Activated CD4-positive, alpha-beta memory T cell treated with anti-CD3 and anti-CD28 coated beads, Interleukin-2, amount 10 ng/mL, durations not matched to agents 7 days and 5 days (primary cell): Measurements from ENCODE around the gene DSCAM. TPM values are rescaled to one million over a fixed set of nuclear protein-coding genes. Genes with fewer than 3 reads are reported as not detected.

Experiments used
- CTCF ChIA-PET: fragments of 350-600 bp; sonication (Branson Sonifier 250); formaldehyde crosslinking; loops from one replicate; lab custom pipeline; 2021; ENCODE audit warnings: antibody characterized with exemption, inconsistent platforms; lab: Charles Lee
- POLR2A ChIA-PET: fragments of 350-600 bp; sonication (Branson Sonifier 250); formaldehyde crosslinking; loops from one replicate; lab custom pipeline; 2021; ENCODE audit warnings: antibody characterized with exemption; lab: Charles Lee
- DNase-seq: peaks from one replicate; pipeline ENCODE4 v3.0.0-alpha.2; 2020
- H3K27ac Mint-ChIP-seq: one replicate; pipeline ENCODE4 v1.8.0; 2021; ENCODE audit warnings: mild to moderate bottlenecking, mixed read lengths
- H3K27me3 Mint-ChIP-seq: one replicate; pipeline ENCODE4 v1.8.0; 2021; ENCODE audit warnings: mixed read lengths
- H3K36me3 Mint-ChIP-seq: one replicate; pipeline ENCODE4 v1.8.0; 2021; ENCODE audit warnings: low read depth, mixed read lengths
- H3K4me1 Mint-ChIP-seq: one replicate; pipeline ENCODE4 v1.8.0; 2021; ENCODE audit warnings: mixed read lengths
- H3K4me3 Mint-ChIP-seq: one replicate; pipeline ENCODE4 v1.8.0; 2021; ENCODE audit warnings: mild to moderate bottlenecking, mixed read lengths
- H3K9me3 Mint-ChIP-seq: one replicate; pipeline ENCODE4 v1.8.0; 2021; ENCODE audit warnings: mixed read lengths
- total RNA-seq, 2 experiments: library from RNA; stranded (reverse); gene quantifications; one replicate each; pipeline ENCODE4 v1.2.3, GENCODE V29; 2021

The DSCAM gene
- total RNA-seq, 2 experiments from 2014 or later, result not detected

DNA sequence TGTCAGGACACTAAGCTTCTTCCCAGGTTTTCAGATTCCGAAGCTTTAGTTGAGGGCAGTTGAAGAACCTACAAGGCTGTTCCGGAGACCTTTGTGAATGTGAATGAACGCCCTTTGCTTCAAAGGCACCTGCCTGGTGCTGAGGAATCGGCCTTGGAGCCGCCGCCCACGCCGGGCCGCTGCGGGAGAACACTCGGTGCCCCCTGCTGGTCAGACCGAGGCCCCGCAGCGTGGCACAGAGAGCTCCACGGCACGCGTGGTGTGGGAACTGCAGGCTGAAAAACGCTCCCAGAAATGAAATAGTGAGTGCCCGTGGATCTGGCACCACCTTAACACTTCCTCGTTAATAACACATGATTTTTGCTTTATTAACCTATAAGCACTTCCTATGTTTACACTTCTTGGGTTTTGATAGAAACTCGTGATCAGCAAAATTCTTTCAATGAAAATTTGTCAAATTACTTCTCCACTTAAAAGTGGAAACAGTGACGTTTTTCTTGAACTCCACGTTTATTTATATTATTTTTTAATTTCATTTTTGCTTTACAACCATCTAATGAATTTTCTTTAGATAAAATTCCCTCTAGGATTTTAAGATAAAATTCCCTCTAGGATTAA lies 460.6 kb downstream of the DSCAM start:
- peak; percentile 21 for DNase-seq
- Mint-ChIP-seq H3K27me3 (no peaks in the 10 kb centered on the region), H3K4me3 (no peak overlapping the region), H3K4me1 (no peaks in the 10 kb centered on the region), H3K9me3 (peaks cover 8% of the 10 kb centered on the region), H3K36me3 (no peaks in the 10 kb centered on the region), H3K27ac (no peak overlapping the region)
- ChIA-PET CTCF (no interaction called here), POLR2A (no interaction called here)

DNA sequence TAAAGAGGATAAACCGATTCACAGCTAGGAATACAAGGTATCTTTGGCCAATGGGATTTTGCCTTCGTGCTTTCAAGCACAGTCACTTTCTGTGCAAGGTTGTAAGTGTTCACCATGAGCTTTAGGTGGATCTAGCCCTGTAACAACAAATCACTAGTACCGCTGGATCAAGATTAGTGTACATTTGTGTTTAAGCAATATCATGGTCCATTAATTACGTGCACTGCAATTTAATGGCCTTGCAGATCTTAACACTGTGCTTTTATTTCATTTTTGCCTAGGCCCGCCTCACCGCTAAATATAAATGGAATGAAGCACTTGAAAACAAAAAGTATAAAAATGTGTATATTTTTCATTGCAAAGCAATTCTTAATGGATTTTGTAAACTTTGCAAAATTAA lies 461.1 kb downstream of the DSCAM start:
- ChIA-PET CTCF (no interaction called here), POLR2A (no interaction called here)
- no peak overlapping the region for H3K27ac Mint-ChIP-seq
- no peak for DNase-seq
- H3K4me1 Mint-ChIP-seq, result no peaks in the 10 kb centered on the region
- H3K36me3 Mint-ChIP-seq, result no peaks in the 10 kb centered on the region
- H3K27me3 Mint-ChIP-seq, result no peaks in the 10 kb centered on the region
- peaks cover 8% of the 10 kb centered on the region for H3K9me3 Mint-ChIP-seq
- H3K4me3 Mint-ChIP-seq, result no peak overlapping the region

DNA sequence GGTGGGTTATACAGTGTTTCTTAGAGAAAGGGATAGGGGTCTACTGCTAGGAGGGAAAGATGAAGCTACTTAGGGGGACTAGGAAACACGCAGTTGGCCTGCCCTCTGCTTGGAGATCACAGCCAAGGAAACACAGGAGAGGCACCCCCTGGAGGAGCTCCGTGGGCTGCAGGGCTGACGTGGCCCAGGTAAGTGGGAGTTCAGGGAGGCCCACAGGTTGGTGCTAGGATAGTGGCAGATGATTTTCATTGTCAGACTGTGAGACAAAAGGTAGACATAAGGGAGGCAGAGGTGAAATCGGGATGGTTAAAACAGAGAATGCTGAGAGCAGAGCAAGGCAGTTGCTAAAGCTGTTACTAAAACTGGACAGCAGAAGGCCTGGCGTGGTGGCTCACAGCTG lies 463.0 kb downstream of the DSCAM start:
- ChIA-PET POLR2A (no interaction called here), CTCF (no interaction called here)
- Mint-ChIP-seq H3K4me3 (no peak overlapping the region), H3K27ac (no peak overlapping the region), H3K36me3 (no peaks in the 10 kb centered on the region), H3K27me3 (no peaks in the 10 kb centered on the region), H3K4me1 (no peaks in the 10 kb centered on the region), H3K9me3 (peaks cover 13% of the 10 kb centered on the region)
- DNase-seq, result no peak

DNA sequence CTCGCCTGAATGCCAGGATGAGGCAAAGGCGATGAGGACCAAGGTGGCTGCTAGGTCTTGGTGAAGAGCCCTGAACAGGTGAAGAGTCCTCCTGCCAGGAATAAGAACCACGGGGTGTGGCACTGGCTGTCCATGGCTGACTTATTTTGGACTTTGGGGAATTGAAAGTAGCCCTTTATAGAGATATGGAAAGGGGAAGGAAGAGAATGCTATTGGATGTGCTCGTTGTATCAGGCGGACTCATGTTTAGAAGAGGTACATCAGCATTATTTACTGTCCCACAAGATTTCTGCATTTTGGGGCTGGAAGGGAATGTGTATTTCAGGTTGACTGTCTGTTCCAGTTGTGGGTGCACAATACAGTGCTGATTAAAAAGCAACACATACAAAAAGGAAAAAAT lies 465.8 kb downstream of the DSCAM start:
- Mint-ChIP-seq H3K36me3 (no peaks in the 10 kb centered on the region), H3K4me1 (no peaks in the 10 kb centered on the region), H3K4me3 (no peak overlapping the region), H3K27ac (no peak overlapping the region), H3K9me3 (peaks cover 26% of the 10 kb centered on the region), H3K27me3 (no peaks in the 10 kb centered on the region)
- ChIA-PET CTCF (no interaction called here), POLR2A (no interaction called here)
- no peak for DNase-seq

DNA sequence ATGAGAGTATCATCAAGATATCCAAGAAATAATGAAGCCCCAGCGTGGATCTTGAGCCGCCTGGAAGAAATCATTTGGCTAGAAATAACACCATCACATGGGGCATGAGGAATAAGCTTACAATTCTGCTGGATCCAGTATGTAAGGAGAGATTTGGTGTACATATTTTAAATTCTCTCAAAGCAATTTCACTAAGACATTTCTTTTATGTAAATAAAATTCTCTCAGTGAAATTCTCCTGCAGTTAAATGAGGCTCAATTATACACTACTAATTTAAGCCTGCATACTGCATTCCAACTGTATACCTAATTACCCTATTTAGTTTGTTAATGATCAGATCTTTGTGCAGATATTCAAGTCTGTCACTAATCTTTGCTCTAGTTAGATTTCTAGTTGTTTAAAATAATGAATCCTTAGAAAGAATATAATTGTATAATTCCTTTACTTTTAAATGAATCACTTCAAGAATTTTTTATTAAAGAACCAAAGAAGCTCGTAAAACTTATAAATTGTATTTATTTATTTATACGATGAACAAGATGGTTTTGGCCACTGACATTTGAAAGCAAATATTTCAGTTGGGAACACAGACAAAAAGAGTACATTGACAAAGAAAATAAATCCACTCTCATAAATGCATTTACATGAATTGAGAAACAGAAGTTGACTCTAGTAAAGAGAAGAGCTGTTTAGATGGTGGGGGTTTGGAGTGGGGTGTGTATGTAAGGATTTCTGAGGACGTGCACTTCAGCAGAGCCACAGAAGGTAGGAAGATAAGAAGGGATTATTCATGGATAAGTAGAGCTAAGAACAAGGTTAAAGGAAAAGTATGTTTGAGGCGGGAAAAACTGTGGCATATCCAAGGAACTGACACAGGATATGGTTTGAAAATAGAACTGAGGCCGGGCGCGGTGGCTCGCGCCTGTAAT lies 466.8 kb downstream of the DSCAM start:
- Mint-ChIP-seq H3K36me3 (no peaks in the 10 kb centered on the region), H3K4me1 (no peaks in the 10 kb centered on the region), H3K9me3 (peaks cover 26% of the 10 kb centered on the region), H3K27ac (no peak overlapping the region), H3K27me3 (no peaks in the 10 kb centered on the region), H3K4me3 (no peak overlapping the region)
- POLR2A ChIA-PET, result no interaction called here
- CTCF ChIA-PET, result no interaction called here
- no peak for DNase-seq

DNA sequence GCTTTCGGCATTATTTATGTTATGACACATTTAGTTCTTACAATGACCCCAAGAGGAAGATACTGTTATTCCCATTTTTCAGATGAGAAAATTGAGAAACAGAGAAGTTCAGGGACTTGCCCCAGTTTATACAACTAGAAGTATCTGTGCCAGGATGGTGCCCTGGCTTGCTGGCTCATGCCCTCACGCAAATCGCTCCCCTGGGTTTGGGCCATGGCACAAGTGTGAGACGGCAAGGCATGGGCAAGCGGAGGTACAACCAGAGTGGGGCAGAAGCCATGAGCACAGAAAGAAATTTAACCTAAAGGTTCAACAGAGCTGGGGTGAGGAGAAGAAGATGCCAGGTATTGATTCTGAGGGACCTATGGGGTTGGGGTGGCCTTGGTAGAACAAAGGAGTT lies 469.8 kb downstream of the DSCAM start:
- no peak overlapping the region for H3K27ac Mint-ChIP-seq
- H3K9me3 Mint-ChIP-seq, result peaks cover 24% of the 10 kb centered on the region
- H3K4me1 Mint-ChIP-seq, result no peaks in the 10 kb centered on the region
- H3K27me3 Mint-ChIP-seq, result no peaks in the 10 kb centered on the region
- H3K36me3 Mint-ChIP-seq, result no peaks in the 10 kb centered on the region
- DNase-seq, result no peak
- POLR2A ChIA-PET, result no interaction called here
- H3K4me3 Mint-ChIP-seq, result no peak overlapping the region
- CTCF ChIA-PET, result no interaction called here

DNA sequence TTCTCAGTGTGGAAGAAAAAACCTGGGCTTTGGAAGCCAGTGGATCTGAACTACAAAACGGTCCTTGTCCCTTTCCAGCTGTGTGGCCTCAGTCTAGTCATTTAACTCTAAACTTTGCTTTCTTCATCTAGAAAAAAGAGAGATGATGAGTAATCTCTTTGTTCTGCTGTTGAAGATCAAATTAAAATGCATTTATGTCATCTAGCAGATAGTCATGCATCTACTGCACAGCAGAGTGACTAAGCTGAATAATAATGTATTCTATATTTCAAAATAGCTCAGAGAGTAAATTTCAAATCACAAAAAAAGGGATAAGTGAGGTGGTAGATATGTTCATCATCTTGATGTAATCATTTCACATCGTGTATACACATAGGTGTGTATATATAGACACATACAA lies 473.2 kb downstream of the DSCAM start:
- no peak for DNase-seq
- Mint-ChIP-seq H3K27ac (no peak overlapping the region), H3K36me3 (no peaks in the 10 kb centered on the region), H3K4me3 (no peak overlapping the region), H3K4me1 (no peaks in the 10 kb centered on the region), H3K27me3 (no peaks in the 10 kb centered on the region), H3K9me3 (peaks cover 16% of the 10 kb centered on the region)
- POLR2A ChIA-PET, result no interaction called here
- CTCF ChIA-PET, result no interaction called here

DNA sequence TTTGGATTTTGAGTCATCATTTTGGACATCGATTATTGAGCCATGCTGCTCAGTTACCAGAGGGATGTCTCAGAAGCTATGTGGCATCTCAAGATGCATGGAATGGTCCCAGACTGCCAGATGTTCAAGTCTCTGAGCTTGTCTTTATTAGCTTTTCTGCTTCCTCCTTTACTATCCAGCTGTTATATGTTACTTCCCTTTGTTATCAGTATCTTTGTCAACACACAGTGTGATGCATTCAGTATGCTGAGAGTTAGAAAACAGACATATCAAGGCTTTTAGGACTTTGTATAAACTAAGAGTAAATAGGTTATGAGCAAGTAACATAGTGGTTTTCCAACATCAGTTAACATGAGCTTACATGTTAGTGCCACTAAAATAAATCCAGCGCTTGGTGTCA lies 474.5 kb downstream of the DSCAM start:
- Mint-ChIP-seq H3K36me3 (no peaks in the 10 kb centered on the region), H3K4me3 (no peak overlapping the region), H3K9me3 (peaks cover 14% of the 10 kb centered on the region), H3K27ac (no peak overlapping the region), H3K4me1 (no peaks in the 10 kb centered on the region), H3K27me3 (no peaks in the 10 kb centered on the region)
- ChIA-PET POLR2A (no interaction called here), CTCF (no interaction called here)
- DNase-seq, result no peak

DNA sequence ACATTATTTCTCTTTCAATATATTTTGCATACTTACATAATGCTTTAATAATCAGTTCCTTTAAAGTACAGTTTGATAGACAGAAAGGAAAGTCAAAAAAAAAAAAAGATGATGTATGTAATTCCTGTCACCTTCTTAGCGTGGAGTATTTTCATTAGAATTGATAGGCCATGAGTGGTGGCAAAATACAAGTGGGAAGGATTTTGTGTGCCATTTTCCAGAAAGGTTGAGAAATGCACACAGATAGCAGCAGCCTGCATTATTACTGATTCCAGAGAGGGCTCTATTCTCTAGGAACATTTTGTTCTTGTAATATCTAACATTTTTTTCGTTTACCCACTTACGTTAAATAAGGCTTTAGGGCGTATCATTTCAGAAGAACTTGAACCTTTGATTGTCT lies 475.6 kb downstream of the DSCAM start:
- H3K4me1 Mint-ChIP-seq, result no peaks in the 10 kb centered on the region
- no peak overlapping the region for H3K4me3 Mint-ChIP-seq
- H3K36me3 Mint-ChIP-seq, result no peaks in the 10 kb centered on the region
- H3K27ac Mint-ChIP-seq, result no peak overlapping the region
- DNase-seq, result no peak
- no peaks in the 10 kb centered on the region for H3K27me3 Mint-ChIP-seq
- ChIA-PET CTCF (no interaction called here), POLR2A (no interaction called here)
- peaks cover 12% of the 10 kb centered on the region for H3K9me3 Mint-ChIP-seq

DNA sequence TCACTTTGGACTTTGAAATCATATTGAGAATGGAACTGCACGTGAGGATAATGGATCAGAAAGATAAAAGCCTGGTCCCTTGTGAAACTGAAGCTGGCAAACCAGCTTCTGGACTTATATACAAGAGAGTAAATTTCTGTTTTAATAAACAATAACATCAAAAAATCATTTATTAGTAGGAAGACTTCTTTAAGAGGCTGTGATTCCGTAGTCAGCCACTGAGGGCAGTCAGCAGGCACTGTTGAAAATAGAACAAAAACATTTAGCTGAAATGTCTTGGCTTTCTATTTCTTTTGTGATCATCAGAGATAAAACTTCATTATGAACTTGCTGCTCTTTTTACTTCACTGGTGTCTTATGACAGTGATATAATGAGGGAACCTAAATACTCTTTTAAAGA lies 490.3 kb downstream of the DSCAM start:
- POLR2A ChIA-PET, result no interaction called here
- CTCF ChIA-PET, result no interaction called here
- H3K4me3 Mint-ChIP-seq, result no peak overlapping the region
- H3K36me3 Mint-ChIP-seq, result no peaks in the 10 kb centered on the region
- H3K4me1 Mint-ChIP-seq, result no peaks in the 10 kb centered on the region
- DNase-seq, result no peak
- H3K9me3 Mint-ChIP-seq, result peaks cover 13% of the 10 kb centered on the region
- no peak overlapping the region for H3K27ac Mint-ChIP-seq
- H3K27me3 Mint-ChIP-seq, result no peaks in the 10 kb centered on the region

DNA sequence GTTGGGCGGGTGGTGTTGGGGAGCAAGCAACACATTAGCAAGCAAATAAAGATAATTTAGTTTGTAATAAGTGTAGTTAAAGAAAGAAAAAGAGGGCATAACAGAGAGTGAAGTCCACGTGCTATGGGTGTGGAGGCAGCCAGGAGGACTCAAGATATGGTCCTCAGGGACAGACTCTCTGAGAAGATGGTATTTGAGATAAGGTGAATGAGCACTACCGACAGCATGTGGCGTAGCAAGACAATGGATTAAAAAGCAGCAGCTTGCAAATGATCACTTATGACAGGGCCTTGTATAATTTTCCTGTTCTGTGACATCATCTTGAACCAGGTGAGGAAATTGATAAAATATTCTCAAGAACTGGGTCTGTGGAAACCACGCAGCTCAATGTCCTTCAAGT lies 491.9 kb downstream of the DSCAM start:
- no peak for DNase-seq
- ChIA-PET CTCF (no interaction called here), POLR2A (no interaction called here)
- Mint-ChIP-seq H3K27me3 (no peaks in the 10 kb centered on the region), H3K9me3 (peaks cover 15% of the 10 kb centered on the region), H3K27ac (no peak overlapping the region), H3K36me3 (no peaks in the 10 kb centered on the region), H3K4me3 (no peak overlapping the region), H3K4me1 (no peaks in the 10 kb centered on the region)

DNA sequence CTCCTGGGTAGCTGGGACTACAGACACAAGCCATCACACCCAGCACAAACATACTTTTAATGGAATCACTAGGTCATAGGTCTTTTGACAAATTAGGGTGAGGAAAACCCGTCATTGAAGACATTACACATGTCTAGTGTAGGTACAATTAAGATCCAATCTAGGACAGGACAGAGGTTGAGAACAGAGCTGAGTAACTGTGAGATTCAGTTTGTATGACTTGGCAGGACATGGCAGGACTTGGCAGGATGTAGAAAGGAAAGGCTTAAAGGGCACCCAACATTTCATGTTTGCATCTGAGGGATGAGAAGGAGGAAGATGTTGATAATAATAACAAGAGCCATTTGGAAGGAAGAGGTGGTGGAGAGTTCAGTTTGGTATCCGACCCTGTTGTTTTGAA lies 496.0 kb downstream of the DSCAM start:
- Mint-ChIP-seq H3K27me3 (no peaks in the 10 kb centered on the region), H3K27ac (no peak overlapping the region), H3K36me3 (no peaks in the 10 kb centered on the region), H3K4me1 (no peaks in the 10 kb centered on the region), H3K9me3 (peaks cover 22% of the 10 kb centered on the region), H3K4me3 (no peak overlapping the region)
- CTCF ChIA-PET, result no interaction called here
- POLR2A ChIA-PET, result no interaction called here
- no peak for DNase-seq

DNA sequence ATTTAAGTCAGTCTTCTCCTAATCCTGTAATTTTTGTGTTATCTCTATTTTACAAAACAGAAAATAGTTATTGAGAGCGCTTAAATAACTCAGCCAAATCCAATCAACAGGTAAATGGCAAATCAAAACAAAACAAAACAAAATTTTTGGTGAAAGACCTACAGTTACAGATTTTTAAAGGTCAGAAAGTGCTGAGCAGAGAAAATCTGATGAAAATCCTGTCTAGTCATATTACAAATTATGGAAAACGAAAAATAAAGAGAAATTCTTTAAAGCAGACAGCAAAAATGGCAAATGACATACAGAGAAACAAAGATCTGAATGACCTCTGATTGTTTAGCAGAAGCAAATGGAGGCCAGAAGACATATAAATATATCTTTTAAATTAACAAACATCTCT lies 497.4 kb downstream of the DSCAM start:
- DNase-seq, result no peak
- POLR2A ChIA-PET, result no interaction called here
- no peak overlapping the region for H3K4me3 Mint-ChIP-seq
- peaks cover 20% of the 10 kb centered on the region for H3K9me3 Mint-ChIP-seq
- CTCF ChIA-PET, result no interaction called here
- no peaks in the 10 kb centered on the region for H3K27me3 Mint-ChIP-seq
- H3K36me3 Mint-ChIP-seq, result no peaks in the 10 kb centered on the region
- H3K4me1 Mint-ChIP-seq, result no peaks in the 10 kb centered on the region
- H3K27ac Mint-ChIP-seq, result no peak overlapping the region
